GM12891 (cell line): ENCODE results near the gene TMC1.

Experiments
- POLR2A ChIP-seq: IDR thresholded peaks from 2 replicates; pipeline ENCODE4 v1.6.1; 2011; ENCODE audit warnings: low read depth, low read length, control low read depth
- POLR2AphosphoS5 ChIP-seq: IDR thresholded peaks from 2 replicates; pipeline ENCODE4 v1.6.1; 2011; ENCODE audit warnings: low read depth, low read length, control low read depth
- TAF1 ChIP-seq: IDR thresholded peaks from 2 replicates; pipeline ENCODE4 v1.6.1; 2011; ENCODE audit warnings: low read depth, low read length, control low read depth

DNA sequence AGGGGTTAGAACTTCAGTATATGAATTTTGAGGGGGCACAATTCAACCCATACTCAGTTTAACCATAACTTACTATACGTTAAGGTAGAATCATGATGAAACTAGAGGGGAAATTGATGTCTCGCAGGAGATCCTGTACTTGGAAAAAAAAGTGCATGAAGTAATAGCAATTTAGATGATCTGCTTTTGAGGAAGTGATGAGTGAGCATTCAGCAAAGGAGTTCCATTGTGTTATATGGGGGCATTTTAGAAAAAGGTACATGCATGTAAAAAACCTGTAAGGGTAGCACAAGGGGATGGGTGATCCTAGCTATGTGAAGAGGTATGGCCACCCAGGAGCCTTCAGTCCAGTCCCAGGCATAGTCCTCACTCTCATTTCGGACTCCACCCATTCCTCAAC lies 14.8 kb upstream of the TMC1 start:
- TF ChIP-seq POLR2A (no peak), TAF1 (no peak), POLR2AphosphoS5 (no peak)
